ENCODE measurements around the gene PCBP2. TPM values are rescaled to one million over a fixed set of nuclear protein-coding genes. Genes with fewer than 3 reads are reported as not detected.

PCBP2 gene
- total RNA-seq, 4 donors from 2014 or later: 259 to 375 (median 354) TPM

- Histone ChIP-seq H3K27ac (no peak overlapping the region), H3K4me1 (peaks cover 0 to 20% (median 5%) of the 10 kb centered on the region in 3 donors), H3K4me3 (no peak overlapping the region), H3K9me3 (no peaks in the 10 kb centered on the region), H3K36me3 (peaks cover 0 to 78% of the 10 kb centered on the region in 2 donors), H3K27me3 (no peaks in the 10 kb centered on the region)
- WGBS, 2 donors (ENCODE audit: low coverage in 1 of 2): 68% methylated on average over 3 of the region's 4 CpGs; no CpG with 5 or more reads in 1 of the 2 donors
- no peak for ATAC-seq
- TF ChIP-seq CTCF (IDR thresholded peaks at IDR 0.05): no peak
Measured at GRCh38 chr12:53507603-53507885, 55.6 kb downstream of the PCBP2 start.

- Histone ChIP-seq H3K27me3 (no peaks in the 10 kb centered on the region), H3K4me1 (peaks cover 0 to 10% (median 0%) of the 10 kb centered on the region in 3 donors), H3K4me3 (no peak overlapping the region), H3K27ac (peak overlapping the region in 3 of 4 donors; percentile 4 to 41 (median 21)), H3K36me3 (peaks cover 0 to 83% of the 10 kb centered on the region in 2 donors), H3K9me3 (no peaks in the 10 kb centered on the region)
- TF ChIP-seq POLR2A (IDR thresholded peaks at IDR 0.05) (no peak), CTCF (IDR thresholded peaks at IDR 0.05) (peak in 3 of 4 experiments; percentile 91 to 95 (median 91)), EP300 (IDR thresholded peaks at IDR 0.05) (no peak), POLR2AphosphoS5 (IDR thresholded peaks at IDR 0.05) (no peak)
- ATAC-seq: peak; percentile 88
- 0 to 23% methylated on average over 3 to 5 of the region's 7 CpGs for WGBS, 2 donors (ENCODE audit: low coverage in 1 of 2)
Measured at GRCh38 chr12:53508534-53509170, 56.8 kb downstream of the PCBP2 start.

- Histone ChIP-seq H3K36me3 (peaks cover 0 to 83% of the 10 kb centered on the region in 2 donors), H3K4me1 (peaks cover 0 to 10% (median 0%) of the 10 kb centered on the region in 3 donors), H3K27ac (no peak overlapping the region), H3K4me3 (no peak overlapping the region), H3K27me3 (no peaks in the 10 kb centered on the region), H3K9me3 (no peaks in the 10 kb centered on the region)
- TF ChIP-seq POLR2AphosphoS5 (IDR thresholded peaks at IDR 0.05) (no peak), EP300 (IDR thresholded peaks at IDR 0.05) (no peak), CTCF (IDR thresholded peaks at IDR 0.05) (no peak), POLR2A (IDR thresholded peaks at IDR 0.05) (no peak)
- whole genome bisulfite sequencing, 2 donors (ENCODE audit: low coverage in 1 of 2): 80 to 83% methylated on average over 1 of the region's 9 CpGs
- ATAC-seq: no peak
Measured at GRCh38 chr12:53510181-53510812, 58.4 kb downstream of the PCBP2 start.

- peaks cover 5 to 93% of the 10 kb centered on the region in 2 donors for H3K36me3 ChIP-seq
- ATAC-seq: no peak
- TF ChIP-seq EP300 (IDR thresholded peaks at IDR 0.05) (no peak), CTCF (IDR thresholded peaks at IDR 0.05) (no peak), POLR2AphosphoS5 (IDR thresholded peaks at IDR 0.05) (no peak), POLR2A (IDR thresholded peaks at IDR 0.05) (no peak)
- H3K27ac ChIP-seq: no peak overlapping the region
- no peaks in the 10 kb centered on the region for H3K27me3 ChIP-seq
- H3K4me3 ChIP-seq: no peak overlapping the region
- H3K4me1 ChIP-seq: peaks cover 0 to 1% (median 0%) of the 10 kb centered on the region in 3 donors
- no peaks in the 10 kb centered on the region for H3K9me3 ChIP-seq
- WGBS, 2 donors (ENCODE audit: low coverage in 1 of 2): 76 to 83% methylated on average over 3 to 6 of the region's 6 CpGs
Measured at GRCh38 chr12:53513712-53514410, 62.0 kb downstream of the PCBP2 start.

All from gastroesophageal sphincter (tissue), 4 donors.